ENCODE results near the gene DOCK2. TPM values are rescaled to one million over a fixed set of nuclear protein-coding genes. Genes with fewer than 3 reads are reported as not detected.

DOCK2 gene
- total RNA-seq, 1 donor from 2014 or later = 21.6 TPM

DNA sequence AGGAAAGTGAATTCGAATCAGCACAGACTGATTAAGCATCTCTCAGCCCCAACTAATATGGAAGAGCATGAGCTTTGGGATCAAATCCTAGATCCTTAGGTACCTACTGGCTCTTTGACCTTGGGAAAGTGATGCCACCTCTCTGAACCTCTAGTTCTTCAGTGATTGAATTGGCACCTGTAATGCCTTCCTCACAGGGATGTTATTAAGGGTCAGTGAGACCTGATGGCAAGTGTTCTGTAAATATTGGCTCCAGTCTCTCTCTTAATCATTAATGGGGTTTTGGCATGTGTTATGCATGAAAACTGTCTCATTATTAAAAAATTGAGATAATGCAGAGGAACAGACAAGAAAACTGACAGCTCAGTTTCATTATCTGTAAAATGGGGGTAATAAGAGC lies 227.4 kb downstream of the DOCK2 start:
- no peak for DNase-seq (ENCODE audit: low spot score)

- no peak for DNase-seq (ENCODE audit: low spot score)
Observed at GRCh38 chr5:169867347-169867746, 230.3 kb downstream of the DOCK2 start.

DNA sequence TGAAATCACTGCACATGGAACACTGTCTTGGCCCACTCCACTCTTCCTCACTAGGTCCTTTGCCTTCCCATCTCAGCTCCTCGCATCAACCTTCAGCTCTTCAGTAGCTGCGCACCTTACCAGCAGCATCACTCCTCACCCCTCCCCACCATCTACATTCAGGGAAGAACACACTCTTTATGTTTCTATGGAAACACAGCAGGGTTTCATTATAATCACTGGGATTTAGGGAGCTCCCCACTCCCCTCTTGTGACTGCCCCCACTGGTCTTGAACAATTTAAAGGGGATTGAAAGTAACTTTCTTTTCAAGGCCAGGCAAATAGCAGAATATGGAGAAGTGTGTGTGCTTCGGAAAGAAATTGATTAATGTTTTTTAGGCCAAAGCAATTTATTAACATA lies 232.0 kb downstream of the DOCK2 start:
- no peak for DNase-seq (ENCODE audit: low spot score)

DNA sequence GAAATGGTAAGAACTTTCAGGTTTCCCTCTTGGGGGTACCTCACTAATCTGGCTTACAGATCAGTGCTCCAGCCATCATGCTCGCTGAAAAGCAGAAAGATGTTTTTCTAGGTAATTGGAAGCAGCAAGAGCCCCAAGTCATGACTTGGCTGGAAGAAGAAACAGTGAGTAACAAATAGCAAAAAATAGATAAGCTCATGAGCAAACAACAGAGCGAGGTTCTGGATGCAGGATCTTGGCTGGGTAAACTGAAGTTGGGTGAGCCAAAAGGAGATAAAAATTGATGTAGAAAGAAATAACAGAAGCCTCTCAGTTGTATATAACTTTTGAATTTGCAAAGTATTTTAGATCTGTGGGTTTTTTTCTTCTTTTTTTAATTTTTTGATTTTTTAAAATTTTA lies 233.1 kb downstream of the DOCK2 start:
- DNase-seq (ENCODE audit: low spot score) = no peak

GRCh38 chr5:169871826-169872490 lies 234.9 kb downstream of the DOCK2 start:
- DNase-seq (ENCODE audit: low spot score) = no peak

DNA sequence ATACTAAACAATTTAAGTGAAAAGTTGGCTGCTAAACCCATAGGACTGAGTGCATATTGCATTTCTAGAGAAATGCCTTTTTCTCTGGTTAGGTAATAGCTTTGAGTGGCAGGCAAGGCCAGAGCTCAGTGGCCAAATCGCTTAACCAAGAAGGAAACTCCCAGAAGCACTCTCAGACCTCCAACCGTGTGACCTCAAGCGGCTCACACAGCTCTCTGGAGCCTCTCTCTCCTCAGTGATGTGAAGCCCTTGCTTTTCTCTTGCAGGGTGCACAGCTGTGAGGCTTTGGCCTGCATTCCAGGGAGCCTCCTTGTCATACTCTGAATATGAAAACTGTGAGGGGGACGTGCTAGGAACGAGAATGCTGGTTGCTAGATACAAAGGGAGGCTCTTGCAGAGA lies 236.6 kb downstream of the DOCK2 start:
- no peak for DNase-seq (ENCODE audit: low spot score)

DNA sequence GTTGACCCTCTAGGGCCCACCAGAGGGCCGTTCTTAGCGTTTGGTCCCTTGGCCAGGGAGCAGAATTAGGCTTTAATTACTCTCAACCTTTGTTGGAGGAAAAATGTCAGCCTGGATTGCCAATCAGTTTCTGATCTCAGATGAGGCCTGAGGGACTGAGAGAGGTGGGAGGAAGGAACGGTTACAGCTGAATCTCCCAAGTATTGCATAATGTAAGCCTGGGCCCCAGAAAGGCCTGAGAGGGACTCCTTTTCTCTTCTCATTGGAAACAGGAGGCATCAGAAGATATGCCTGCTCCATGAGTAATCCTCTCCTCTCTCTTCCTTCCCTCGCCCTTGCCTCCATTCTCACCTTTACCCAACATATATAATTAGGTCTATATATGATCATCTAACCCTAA lies 237.5 kb downstream of the DOCK2 start:
- DNase-seq (ENCODE audit: low spot score) = no peak

- DNase-seq (ENCODE audit: low spot score) = no peak
Observed at GRCh38 chr5:169875091-169875728, 238.1 kb downstream of the DOCK2 start.

- DNase-seq (ENCODE audit: low spot score) = no peak
Observed at GRCh38 chr5:169875731-169876130, 238.7 kb downstream of the DOCK2 start.

DNA sequence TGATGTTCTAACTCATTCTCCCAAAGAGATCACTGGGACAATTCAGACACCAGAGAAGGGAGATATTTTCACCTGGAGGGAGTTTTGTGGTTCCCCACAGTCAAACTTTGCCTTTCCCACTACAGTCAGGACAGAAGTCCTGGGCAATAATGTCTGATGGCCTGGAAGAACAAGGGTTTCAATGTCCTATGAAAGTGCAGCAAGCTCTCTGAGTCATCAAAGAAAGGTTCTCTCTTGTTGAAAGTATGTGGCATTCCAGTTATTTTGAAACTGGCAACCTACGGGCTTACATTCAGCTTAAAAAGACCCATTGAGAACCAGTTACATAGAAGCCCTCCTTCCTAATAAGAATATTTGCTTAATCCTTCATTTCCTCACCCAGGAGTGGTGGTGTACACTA lies 239.3 kb downstream of the DOCK2 start:
- no peak for DNase-seq (ENCODE audit: low spot score)

DNA sequence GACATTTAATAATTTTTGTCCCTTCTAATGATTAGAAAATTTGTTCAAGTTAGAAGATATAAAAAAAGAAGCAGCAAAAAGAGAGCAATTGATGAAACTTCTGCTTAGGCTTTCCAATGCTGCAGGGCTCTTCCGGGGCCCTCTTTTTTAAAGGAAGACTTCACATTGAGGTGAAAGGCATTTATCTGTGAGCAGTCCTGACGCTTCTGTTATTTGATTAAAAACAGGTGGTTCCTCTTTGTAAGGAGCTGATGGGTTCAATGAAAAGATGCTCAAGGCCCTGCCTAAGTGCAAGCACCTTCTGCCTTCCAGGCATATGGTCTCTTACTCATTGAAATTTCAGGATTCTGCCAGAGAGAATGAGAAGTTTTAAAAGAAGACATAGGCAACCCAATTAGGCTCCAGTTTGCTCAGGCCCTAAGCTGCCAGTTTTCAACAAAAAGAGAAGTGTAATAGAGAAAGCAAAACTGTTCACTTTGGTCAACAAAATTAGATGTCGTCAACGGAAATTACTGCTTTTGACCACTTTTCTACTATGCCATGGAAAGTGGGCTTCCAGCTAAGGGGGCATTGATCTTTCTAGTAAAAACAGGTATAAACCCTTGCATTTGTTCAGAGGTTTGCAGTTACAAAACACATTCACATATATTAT lies 243.1 kb downstream of the DOCK2 start:
- DNase-seq (ENCODE audit: low spot score) = no peak

DNA sequence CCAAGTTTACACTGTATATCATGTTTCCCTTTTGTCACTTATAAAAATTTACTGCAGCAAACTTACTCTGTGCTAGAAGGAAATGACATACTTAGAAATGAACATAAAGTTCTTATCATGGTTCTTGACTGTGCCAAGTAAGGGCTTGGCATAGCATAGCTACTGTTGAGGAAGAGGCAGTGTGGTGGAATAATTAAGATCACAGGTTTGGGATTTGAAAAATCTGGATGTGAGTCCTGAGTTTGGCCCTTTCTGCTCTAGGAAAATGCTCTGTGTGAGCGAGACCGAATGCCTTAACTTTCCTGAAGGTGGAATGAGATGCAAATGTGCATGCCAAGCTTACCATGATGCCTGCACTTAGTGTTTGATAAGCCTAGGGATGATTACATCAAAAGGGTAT lies 243.7 kb downstream of the DOCK2 start:
- DNase-seq (ENCODE audit: low spot score) = no peak

DNA sequence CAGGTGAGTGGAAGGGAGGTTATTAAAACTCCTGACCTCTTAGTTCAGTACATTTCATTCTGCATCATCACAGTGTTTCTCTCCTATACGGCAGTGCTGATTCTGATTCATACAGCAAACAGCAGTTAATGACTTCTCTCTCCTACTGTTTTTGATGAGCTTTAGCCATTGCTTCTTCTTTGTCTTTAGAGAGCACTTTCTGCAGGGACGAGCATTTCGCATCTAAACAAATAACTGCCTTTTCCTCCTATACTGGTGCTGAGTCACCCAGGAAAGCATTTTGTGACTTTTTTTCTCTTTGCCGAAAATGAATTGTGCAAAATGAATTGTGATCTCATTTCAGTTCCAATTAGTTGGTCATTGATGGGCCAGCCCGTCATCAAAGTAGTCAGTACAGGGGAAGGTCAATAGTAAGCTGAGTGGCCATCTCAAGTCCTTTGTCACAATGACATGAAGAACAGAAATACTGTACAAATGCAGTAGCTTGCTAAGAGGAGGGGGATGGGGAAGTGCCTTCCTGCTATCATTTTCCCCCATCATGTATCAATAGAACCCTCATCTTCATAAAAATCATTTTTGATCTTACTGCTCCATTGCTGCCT lies 244.7 kb downstream of the DOCK2 start:
- DNase-seq (ENCODE audit: low spot score) = no peak

DNA sequence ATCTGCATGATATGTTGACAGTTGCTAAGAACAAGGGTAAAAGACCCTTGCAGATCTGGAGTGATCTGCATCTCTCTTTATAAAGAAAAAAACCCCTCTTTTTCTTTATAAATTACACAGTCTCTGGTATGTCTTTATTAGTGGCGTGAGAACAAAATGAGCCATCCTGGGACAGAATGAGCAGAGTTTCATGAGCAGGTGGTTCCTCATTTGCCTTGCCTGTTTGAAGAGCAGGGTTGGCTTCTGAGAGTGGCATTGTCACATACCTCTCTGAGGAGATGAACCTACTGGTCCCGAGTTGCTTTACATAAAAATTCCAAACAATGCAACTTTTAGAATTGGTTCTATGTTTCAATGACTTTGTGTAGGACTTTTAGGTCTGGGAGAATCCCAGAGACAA lies 249.0 kb downstream of the DOCK2 start:
- no peak for DNase-seq (ENCODE audit: low spot score)

DNA sequence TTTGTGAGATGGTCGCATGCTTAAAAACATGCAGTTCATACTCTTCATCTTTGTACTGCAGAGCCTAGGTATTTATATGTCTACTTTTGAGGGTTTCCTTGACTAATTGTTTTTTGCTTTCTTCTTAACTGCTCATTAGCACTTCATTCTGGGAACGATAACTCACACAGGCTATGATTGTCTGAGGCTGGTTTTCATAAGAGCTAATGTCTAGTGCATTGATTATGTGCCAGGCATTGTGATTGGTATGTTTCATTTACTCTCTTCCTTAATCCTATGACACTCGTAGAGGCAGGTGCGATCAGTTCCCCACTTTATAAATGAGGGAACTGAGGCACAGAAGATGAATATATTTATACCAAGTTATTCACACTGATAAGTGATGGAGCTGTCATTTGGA lies 249.6 kb downstream of the DOCK2 start:
- no peak for DNase-seq (ENCODE audit: low spot score)

- no peak for DNase-seq (ENCODE audit: low spot score)
Observed at GRCh38 chr5:169889572-169889971, 252.5 kb downstream of the DOCK2 start.

DNA sequence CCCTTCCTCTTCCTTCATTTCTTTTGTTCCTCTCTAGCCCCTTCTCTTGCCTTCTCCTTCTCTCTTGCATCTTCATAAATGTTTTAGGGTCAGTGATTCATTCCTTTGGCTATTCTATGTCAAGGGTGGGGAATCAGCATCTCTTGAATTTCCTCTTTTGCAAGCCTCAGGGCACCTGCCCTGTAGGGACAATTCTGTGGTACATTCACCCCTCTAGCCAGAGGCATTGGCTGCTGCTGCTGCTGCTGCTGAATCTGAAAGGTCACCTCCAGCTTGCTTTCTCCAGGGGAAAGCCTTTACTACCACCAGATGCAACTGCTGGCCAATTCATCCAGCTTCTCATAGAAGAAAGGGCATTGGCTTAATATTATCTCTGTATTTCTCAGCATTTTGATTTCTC lies 255.9 kb downstream of the DOCK2 start:
- no peak for DNase-seq (ENCODE audit: low spot score)

GRCh38 chr5:169893571-169893970 lies 256.5 kb downstream of the DOCK2 start:
- DNase-seq (ENCODE audit: low spot score) = no peak

DNA sequence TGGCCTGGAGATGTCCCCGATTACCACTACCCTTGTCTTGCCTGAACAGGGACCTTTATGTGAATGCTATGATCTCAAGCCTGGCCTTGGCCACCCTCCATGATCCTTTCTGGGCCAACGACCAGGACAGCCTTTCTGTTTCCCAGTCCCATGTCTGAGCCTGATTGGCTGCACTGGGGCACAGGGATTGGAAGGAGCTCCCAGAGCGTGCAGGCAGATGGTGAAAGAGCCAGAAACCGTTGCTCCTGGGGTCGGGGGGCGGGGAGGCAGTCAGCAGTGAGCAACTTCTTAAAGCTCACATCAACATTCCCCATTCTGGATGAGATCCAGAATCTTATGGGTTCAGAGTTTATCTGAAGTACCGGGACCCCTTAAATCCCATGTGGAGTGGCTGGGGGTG lies 258.9 kb downstream of the DOCK2 start:
- DNase-seq (ENCODE audit: low spot score) = no peak

DNA sequence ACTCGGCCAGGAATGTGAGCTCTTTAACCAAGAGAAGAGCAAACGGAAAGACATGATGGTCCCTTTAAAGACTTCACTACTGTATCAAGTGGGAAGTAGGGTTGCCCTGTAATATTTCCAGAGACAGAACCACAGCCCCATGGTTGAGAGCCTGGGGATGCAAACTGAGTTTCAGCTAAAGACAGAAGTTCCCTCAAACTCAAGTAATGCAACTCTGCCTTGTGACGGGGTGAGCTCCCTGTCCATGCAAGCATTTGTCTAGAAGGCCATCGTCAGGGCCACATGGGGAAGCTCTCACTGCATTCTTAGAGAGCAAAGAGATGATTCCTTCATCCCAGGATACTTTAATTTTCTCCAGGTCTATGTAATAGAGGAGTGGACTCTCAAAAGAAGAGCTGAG lies 260.4 kb downstream of the DOCK2 start:
- DNase-seq (ENCODE audit: low spot score) = no peak

GRCh38 chr5:169901896-169902295 lies 264.8 kb downstream of the DOCK2 start:
- no peak for DNase-seq (ENCODE audit: low spot score)

GRCh38 chr5:169904059-169904458 lies 267.0 kb downstream of the DOCK2 start:
- DNase-seq (ENCODE audit: low spot score) = no peak

GRCh38 chr5:169904508-169904907 lies 267.4 kb downstream of the DOCK2 start:
- no peak for DNase-seq (ENCODE audit: low spot score)
